ENCODE measurements around the gene FXYD3.

The FXYD3 gene, protein sequence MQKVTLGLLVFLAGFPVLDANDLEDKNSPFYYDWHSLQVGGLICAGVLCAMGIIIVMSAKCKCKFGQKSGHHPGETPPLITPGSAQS

DNA sequence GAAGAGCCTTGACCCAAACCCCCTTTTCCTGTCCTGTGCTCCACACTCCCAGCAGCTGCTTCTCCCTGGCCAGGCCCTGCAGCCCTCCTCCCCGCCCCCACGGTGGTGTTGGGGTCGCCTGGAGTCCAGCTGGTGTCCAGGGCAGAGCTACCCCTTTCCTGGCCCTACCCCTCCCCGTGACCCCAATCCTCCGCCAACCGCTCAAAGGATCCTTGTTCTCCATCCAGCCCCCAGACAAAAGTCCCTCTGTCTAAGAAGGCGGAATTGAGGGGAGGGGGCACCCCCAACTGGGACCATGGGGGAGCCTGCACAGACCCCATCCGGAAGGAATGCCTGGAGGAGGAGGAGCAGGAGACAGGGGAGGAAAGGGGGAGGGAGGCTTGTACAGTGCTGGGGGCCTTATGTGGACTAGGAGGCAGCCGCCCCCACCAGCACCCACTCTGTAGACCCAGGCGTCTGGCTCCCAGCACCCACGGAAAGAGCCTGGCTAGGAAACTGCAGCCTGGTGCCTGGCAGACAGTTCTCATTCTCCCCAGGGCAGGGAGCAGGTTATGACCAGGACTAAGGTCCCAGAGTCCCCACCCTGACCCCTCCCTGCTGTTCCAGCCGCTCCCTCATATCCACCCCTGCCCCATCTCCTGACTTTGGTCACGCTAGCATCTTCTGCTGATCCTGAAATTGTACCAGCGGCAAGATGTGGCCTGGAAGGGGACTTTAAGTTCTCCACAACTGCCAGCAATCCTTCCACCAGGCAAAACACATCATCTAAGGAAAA lies at the start of gene FXYD3:
FXYD3 (plus strand) TSS at position 647 of the 775 bp plus-strand sequence. CDS start 3,554 bp downstream, outside the sequence.
- no peak for DNase-seq (ENCODE audit: low read depth, low spot score)

DNA sequence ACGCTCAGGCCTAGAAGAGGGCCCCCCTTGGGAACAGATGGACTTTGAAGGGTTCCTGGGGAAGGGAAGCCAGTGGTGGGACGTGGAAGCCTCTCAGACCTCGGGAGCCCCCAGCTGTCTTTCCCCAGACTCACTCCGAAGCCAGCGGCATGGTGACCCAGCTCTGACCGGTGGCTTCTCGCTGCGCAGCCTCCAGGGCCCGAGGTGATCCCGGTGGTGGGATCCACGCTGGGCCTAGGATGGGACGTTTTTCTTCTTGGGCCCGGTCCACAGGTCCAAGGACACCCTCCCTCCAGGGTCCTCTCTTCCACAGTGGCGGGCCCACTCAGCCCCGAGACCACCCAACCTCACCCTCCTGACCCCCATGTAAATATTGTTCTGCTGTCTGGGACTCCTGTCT lies 49.5 kb upstream of the FXYD3 start:
- no peak for DNase-seq (ENCODE audit: low read depth, low spot score)

DNA sequence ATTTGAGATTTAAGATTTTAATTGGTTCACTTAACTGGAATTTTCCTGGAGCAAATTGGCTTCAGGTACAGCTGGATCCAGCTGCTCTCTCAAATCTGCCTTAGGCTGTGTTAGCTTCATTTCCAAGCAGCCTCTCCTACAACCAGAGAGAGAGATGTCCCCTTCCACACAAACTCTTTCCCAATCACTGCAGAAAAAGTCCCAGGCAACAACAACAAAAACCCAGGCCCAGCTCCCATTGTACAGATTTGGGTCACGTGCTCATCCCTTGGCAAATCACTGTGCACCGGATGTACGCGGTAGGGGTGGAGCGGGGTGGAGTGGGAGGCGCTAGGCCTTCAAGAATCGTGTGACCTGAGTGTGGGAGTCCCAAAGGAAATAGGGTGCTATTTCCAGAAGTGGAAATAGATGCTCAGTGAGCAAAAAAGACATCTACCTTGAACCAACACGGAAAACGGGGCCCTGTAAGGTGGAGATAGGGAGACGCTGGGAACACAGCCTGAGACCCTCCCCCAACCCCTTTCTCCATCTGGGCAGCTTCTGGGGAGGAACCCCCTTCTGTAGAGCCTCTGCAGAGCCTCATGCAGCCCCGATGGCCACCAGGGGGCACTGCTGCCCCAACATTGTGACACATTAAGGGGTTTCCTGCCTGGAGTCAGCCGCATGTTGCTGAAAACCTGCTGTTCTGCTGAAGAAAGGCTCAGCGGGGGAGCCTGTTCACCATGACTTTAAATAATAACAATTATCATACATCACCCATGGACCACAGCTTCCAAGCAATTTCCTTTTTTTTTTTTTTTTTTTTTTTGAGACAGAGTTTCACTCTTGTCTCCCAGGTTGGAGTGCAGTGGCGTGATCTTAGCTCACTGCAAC lies 48.7 kb upstream of the FXYD3 start:
- peak; percentile 84 for DNase-seq (ENCODE audit: low read depth, low spot score)

DNA sequence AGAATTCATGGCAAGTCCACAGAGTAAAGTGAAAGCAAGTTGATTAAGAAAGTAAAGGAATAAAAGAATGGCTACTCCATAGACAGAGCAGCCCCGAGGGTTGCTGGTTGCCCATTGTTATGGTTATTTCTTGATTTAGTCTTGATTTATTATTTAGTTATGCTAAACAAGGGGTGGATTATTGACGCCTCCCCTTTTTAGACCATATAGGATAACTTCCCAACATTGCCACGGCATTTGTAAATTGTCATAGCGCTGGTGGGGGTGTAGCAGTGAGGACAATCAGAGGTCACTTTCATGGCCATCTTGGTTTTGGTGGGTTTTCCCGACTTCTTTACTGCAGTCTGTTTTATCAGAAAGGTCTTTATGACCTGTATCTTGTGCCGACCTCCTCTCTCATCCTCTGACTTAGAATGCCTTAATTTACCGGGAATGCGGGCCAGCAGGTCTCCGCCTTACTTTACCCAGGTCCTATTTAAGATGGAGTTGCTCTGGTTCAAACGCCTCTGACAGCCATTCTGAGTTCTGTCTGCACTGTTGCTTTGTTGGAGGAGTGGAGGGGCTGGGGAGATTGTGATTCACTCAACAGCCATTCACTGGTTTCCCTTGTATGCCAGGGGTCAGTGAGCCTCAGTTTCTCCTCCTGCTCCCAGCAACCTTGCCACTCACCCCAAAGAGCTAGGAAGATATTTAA lies 46.5 kb upstream of the FXYD3 start:
- DNase-seq (ENCODE audit: low read depth, low spot score), result no peak

DNA sequence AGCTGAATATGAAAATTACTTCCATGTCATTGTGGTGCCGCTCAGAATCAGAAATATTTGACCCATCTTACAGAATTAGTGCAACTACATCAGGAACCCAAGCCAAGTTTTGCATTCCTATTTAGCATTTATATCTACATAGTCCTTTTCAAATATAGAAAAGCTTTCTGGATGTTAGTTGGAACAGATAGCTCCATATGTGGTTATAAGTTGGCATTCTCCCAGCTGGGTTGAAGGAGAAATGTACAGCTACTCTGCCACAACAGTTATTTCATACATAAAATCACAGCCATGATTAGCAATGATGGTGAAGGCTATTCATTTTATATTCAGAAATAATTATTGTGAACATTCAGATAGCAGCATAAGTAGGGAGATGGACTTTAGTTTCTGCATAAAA lies 45.9 kb upstream of the FXYD3 start:
- no peak for DNase-seq (ENCODE audit: low read depth, low spot score)

DNA sequence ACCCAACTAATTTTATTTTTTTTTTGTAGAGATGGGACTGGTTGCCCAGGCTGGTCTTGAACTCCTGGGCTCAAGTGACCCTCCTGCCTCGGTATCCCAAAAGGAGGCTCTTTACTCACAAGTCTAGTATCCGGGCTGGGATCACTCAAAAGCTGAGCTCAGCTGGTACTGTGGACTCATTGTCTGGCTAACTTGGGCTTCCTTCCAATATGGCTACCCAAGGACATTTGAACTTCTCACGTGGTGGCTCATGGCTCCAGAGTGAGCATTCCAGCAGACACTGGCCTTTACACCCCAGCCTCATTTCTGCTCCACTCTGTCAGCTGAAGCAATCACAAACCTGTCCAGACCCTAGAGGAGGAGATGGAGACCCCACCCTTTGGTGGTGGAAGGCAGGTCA lies 45.2 kb upstream of the FXYD3 start:
- DNase-seq (ENCODE audit: low read depth, low spot score), result no peak

DNA sequence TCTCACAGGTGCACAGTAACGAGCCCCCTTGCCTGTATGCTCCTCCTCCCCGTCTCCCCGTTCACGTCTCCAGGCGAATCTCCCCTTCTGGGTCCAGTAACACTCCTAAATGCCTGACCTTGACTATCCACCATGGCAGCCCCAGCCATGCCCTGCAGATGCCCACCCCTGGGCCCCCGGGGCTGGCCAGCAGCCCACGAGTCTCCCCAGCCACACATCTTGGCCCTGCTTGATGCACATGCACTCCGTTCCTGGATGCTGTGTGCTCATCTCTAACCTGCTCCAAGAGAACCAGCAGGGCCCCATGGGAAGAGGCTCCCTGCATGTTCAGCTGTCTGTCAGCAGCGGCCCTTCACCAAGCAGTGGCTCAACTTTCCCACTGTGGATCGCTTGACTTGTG lies 42.1 kb upstream of the FXYD3 start:
- DNase-seq (ENCODE audit: low read depth, low spot score), result no peak

DNA sequence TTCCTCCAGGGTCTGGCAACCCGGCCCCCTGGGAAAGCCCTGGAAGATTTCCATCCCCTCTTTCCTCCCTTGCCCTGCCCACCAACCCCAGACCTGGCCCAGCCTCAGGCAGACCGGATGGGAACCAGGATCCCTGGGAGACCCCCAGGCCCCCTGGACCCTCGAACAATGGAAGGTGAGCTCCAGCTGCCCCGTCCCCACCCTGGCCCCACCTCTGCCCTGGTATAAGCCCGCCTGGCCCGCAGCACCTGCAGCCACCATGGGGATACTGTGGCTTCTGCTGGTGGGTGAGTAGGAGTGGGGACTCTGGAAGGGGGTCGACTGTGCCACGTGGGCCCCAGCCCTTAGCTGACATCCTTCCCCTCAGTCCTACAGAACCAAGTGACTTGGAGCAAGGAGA lies 41.7 kb upstream of the FXYD3 start:
- no peak for DNase-seq (ENCODE audit: low read depth, low spot score)

DNA sequence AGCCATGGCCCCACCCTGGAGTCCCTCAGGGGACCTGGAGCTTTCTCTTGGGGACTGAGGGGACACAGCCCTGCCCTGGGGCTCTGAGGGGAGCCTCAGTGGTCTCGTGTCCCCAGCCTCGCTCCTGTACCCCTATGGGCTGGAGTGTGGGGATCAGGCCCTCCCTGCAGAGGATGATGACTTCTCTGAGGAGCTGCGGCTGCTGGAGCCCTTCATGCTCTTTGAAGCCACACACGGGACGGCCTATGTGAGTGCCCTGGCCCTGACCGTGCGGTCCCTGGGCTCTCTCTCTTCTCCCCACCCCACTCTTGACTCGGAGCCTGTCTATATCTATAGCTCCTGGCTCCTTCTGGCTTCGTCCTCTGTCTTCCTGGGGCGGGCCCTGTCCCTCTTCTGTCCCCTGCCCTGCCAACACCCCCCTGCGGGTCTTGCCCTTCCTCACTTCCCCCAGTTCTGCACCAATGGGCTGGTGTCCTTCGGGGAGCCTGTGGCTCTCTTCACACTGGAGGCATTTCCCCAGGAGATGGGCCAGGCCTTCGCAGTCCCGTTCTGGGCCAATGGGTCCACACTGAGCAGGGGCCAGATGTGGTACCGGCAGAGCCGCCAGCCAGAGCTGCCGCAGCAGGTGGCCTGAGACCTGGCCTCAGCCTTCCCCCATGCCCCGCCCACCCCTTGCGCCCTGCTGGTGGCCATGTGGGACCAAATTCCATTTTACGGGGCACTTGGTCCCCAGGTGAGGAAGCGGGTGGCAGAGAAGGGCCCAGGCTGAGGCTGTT lies 41.0 kb upstream of the FXYD3 start:
- DNase-seq (ENCODE audit: low read depth, low spot score), result no peak

DNA sequence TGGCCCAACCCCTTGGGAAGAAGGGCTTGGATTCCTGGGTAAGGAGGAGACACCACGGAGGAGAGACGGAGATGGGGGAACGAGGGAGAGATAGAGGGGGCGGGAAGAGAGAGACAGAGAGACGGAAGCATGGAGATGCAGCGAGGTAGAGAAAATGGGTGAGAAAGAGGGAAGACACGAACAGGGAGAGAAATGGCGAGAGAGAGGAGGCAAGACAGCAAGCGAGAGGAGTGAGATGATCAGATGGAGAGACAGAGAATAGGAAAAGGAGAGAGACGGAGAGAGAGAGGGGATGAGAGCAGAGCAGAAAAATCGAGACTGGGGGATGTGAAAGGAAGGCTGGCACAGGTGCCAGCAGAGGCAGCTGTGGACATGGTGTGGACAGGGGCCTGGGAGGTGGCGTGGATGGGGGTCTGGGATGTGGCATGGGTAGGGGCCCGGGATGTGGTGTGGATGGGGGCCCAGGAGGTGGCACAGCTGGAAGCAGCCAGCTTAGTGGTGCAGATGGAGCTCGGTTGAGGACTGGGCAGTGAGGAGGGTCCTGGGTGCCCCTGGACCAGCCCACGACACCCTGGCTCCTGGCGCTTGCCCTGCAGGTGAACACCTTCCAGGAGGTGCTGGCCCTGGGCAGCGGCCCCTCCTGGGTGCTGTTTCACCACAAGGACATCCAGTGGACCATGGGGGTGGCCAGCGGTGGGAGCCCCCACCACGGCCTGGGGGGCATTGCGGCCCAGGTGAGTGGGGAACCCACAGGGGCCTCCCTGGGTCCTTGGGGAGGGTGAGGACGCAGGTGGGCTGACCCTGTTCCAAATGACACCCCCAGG lies 40.2 kb upstream of the FXYD3 start:
- DNase-seq (ENCODE audit: low read depth, low spot score), result no peak

DNA sequence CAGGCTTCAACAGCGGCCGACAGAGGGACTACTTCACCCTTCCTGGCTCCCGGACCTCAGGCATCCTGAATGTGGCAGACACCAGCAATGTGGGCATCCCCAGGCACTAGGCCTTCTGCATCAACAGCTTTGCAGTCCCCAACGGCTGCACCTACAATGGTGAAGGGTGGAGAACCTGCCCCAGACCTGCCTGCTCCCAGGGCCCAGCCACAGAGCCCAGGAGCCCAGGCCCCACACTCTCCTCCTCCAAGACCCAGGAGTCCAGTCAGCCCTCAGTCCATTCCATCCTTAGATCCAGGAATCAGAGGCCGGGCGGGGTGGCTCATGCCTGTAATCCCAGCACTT lies 39.6 kb upstream of the FXYD3 start:
- DNase-seq (ENCODE audit: low read depth, low spot score), result no peak

DNA sequence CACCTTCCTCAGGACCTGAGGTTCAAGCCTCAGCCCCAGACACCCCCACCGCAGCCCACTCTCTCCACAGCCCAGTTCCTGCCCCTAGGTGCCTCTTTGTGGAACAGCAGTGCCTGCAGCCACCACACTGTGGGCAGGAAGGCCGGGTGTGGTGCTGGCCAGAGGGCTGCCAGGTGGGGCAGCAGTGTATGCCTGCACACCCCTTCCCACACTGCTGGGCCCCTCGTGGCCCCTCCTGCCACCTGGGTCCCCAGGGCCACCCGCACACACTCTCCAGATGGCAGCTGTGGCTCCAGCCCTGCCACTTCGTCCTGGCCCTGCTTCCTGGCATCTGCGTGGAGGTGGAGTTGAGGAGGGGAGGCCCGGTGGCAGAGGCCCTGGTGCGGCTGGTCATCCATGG lies 39.0 kb upstream of the FXYD3 start:
- no peak for DNase-seq (ENCODE audit: low read depth, low spot score)

DNA sequence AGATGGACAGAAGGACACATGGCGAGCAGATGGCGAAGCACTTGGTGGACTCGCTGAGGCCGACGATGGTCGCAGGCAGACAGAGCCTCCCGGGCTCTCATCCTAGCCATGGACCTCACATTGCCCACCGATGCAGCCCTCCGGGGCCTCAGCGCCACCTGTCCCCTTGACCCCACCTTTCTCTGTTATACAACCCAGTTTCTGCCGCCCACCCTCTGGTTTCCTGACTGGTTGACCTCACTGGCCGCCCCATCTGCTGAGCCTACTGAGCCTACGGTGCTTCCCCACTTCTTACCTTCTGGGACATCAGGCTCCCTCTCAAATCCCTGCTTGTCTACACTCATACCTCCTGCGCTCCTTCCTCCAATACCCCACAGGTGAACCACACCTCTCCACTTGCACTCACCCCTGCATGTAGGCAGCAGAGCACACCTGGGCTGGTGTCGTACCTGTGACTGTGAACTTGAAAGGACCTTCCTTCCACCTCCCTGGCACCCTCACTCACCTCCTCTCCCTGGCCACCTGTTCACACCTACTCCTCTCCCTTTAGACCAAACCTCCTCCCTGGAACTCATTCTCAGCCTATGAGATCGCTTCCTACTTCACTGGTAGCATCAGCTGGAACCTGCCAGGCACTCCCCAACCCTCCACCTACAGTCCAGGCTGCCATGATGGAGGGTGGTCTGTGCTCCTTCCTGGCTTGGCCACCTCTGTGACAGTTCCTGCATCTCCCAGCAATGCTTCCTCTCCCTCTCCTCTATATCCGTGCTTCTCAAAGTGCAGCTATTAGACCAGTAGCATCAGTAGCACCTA lies 38.0 kb upstream of the FXYD3 start:
- DNase-seq (ENCODE audit: low read depth, low spot score), result no peak

DNA sequence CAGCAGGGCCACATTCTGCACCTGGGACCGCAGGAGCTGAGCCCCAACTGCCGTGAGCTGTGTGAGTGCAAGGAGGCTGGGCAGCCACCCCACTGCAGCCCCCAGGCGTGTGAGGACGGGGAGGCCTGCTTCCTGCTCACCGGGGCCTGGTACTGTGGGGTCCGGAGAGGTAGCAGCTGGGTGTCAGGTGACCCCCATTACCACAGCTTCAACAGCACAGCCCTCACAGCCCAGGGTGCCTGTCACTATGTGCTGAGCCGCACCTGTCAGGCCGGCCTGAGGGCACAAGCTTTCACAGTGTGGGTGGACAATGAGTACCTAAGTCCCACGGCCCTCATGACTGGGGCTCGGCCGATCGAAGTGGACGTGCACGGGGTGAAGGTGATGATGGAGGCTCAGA lies 35.8 kb upstream of the FXYD3 start:
- no peak for DNase-seq (ENCODE audit: low read depth, low spot score)

DNA sequence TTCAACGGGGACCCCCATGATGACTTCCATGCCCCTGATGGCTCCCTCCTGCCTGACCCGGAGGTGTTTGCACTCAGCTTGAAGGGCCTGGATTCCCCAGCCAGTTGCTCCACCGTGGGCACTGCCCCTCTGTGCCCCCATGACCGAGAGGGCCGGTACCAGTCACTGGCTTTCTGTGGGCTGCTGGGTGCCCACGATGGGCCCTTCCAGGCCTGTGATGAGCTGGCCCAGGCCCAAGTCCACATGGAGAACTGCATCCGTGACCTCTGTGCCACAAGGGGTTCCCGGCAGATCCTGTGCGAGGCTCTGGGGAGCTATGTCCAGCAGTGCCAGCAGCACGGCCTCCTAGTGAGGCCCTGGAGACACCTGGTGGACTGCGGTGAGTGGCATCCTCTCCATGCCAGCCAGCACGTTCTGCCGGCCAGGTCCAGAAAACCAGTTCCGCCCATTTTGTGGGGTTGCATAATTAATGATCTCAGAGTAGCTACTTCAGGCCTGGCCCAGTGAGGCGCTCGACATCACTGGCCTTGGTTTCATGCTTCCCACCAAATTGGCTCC lies 34.9 kb upstream of the FXYD3 start:
- DNase-seq (ENCODE audit: low read depth, low spot score), result no peak

DNA sequence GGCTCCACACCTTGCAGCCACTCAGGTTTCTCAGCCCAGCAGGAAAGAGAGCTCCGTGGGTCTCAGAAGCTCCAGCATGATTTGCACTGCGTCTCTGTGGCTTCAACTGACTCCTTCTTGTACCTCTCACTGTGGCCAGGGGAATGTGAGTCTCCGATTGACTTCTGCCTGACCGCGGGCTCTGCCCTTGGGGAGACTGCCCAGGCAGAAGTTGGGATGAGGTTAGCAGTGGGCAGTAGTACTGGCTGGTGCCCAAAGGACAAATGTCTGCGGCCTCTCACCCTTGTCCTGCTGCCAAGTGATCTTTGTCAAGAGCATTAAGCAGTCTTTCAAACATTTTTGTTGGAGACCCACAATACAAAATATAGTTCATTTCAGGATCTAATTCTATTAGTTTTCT lies 34.4 kb upstream of the FXYD3 start:
- no peak for DNase-seq (ENCODE audit: low read depth, low spot score)

DNA sequence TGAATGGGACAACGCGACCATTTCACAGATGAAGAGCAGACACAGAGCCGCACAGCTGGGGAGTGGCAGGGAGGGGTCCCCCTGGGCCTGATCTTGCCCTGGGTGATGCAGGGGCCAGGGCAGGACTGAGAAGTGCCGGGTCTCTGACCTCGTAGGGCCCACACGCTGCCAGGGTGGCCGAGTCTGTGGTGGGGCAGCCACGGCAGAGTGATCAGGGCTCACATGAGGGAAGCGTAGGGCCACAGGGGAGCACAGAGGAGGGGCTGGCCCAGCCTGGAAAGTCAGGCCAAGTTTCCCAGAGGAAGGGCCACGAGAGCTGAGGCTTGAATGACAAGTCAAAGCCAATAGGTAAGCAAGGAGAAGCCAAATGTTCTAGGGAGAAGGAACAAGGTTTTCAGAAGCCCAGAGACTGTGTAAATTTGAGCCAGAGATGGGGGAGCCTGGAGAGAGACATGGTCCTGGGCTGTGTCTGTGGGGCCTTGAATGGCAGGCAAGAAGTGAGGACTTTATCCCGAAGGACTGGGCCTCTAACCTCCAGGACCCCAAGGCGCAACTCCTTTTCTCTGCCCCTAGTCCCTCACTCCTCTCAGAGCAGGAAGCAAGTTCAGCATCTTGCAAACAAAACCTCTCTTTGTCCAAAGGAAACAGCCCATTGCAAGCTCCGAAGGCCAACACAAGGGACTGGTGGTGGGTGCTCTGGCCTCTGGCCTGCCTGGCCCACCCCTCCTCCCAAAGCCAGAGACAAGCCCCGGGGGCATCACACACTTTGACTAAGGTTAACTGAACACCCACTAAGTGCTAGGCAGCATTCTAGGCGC lies 31.7 kb upstream of the FXYD3 start:
- DNase-seq (ENCODE audit: low read depth, low spot score), result no peak

DNA sequence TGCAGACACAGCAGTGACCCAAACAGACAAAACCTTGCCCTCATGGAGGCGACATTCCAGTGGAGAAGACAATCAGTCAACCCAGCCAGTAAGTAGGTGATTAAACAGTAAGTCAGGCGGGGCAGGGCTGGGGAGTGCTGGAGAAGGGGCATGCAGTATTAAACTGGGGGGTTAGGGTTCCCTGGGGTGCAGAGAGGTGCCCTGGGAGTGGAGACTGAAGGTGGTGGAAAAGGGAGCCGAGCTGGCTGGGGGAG lies 31.2 kb upstream of the FXYD3 start:
- no peak for DNase-seq (ENCODE audit: low read depth, low spot score)

DNA sequence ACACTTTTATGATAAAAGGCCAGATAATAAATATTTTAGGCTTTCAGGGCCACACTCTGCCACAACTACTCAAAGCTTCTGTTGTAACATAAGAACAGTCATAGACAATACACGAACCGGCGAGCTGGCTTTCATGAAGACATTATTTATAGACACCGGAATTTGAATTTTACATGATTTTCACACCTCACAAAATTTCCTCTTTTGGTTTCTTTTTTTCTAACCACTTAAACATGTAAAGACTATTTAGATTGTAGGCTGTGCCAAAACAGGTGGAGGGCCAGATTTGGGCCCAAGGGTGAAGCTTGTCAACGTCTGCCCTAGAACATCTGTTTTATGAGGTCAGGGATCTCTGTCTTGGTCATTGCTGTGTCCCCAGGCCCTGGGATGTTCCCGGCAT lies 29.7 kb upstream of the FXYD3 start:
- no peak for DNase-seq (ENCODE audit: low read depth, low spot score)
